ENCODE results near the gene PUSL1.

The PUSL1 gene

GRCh38 chr1:1342061-1342562 is 33.7 kb downstream of the PUSL1 start:
- Histone ChIP-seq H3K9ac (ENCODE audit: low read length) (no peak overlapping the region), H3K14ac (ENCODE audit: low read length in 2 of 2) (no peak overlapping the region), H2BK5ac (ENCODE audit: low read depth, low read length, poor library complexity, severe bottlenecking) (no peak overlapping the region), H3K27me3 (ENCODE audit: control insufficient read depth in 1 of 2, insufficient read depth in 1 of 2, low read length in 2 of 2) (no peaks in the 10 kb centered on the region), H3K36me3 (ENCODE audit: control insufficient read depth in 1 of 2, insufficient read depth in 2 of 2, low read depth in 1 of 2, low read length in 2 of 2) (peaks cover 31 to 82% of the 10 kb centered on the region in 2 experiments), H3K4ac (ENCODE audit: low read depth in 1 of 2, low read length in 2 of 2) (no peak overlapping the region), H4K8ac (ENCODE audit: low read length) (no peak overlapping the region), H3K27ac (ENCODE audit: low read length, poor library complexity, severe bottlenecking) (no peak overlapping the region), H2AK5ac (ENCODE audit: low read length, severe bottlenecking) (no peak overlapping the region), H3K4me1 (ENCODE audit: control insufficient read depth, insufficient read depth, low read depth, low read length) (peaks cover 54% of the 10 kb centered on the region), H4K91ac (ENCODE audit: low read length) (no peak overlapping the region), H3K23ac (ENCODE audit: low read length in 2 of 2) (no peak overlapping the region), H3K4me2 (ENCODE audit: low read length, poor library complexity, severe bottlenecking) (no peak overlapping the region), H3K79me1 (replicated peaks; ENCODE audit: low read length, poor library complexity, severe bottlenecking) (peaks cover 35% of the 10 kb centered on the region), H3K18ac (ENCODE audit: low read depth in 1 of 2, low read length in 2 of 2) (no peak overlapping the region), H2BK120ac (ENCODE audit: low read depth, low read length) (no peak overlapping the region), H2AFZ (ENCODE audit: low read depth, low read length) (no peak overlapping the region), H2BK12ac (ENCODE audit: low read length in 2 of 2) (no peak overlapping the region), H3K4me3 (ENCODE audit: insufficient read depth in 1 of 2, low read depth in 1 of 2, low read length in 2 of 2) (no peak overlapping the region), H3K9me3 (ENCODE audit: control insufficient read depth, low read length) (no peaks in the 10 kb centered on the region), H2BK15ac (ENCODE audit: low read depth, poor library complexity, severe bottlenecking) (no peak overlapping the region)
- DNase-seq = no peak
- whole genome bisulfite sequencing = 98% methylated on average over 24 of the region's 28 CpGs

DNA sequence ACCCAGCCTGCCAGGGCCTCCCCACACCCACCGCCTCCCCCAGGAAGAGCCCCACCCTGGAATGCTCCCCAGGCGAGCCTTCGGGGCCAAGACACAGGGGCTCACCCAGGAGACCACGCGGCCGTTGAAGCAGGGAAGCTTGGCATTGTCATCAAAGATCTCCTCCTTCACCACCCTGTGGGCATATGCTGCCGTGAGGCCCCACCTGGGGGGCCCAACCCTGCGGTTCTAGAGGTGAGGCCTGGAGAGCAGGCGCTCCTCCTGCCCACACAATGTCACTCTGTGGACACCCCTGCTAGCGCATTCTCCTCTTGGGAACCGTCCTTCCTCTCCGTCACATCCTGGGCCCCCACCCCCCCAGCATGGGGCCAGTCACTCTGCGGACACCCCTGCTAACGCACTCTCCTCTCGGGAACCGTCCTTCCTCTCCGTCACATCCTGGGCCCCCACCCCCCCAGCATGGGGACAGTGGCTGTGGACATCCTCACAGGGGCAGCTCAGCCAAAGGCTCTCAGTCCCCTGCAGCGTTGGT is 34.3 kb downstream of the PUSL1 start:
- Histone ChIP-seq H3K79me1 (replicated peaks; ENCODE audit: low read length, poor library complexity, severe bottlenecking) (peaks cover 34% of the 10 kb centered on the region), H3K9me3 (ENCODE audit: control insufficient read depth, low read length) (no peaks in the 10 kb centered on the region), H3K4me1 (ENCODE audit: control insufficient read depth, insufficient read depth, low read depth, low read length) (peaks cover 60% of the 10 kb centered on the region), H4K91ac (ENCODE audit: low read length) (no peak overlapping the region), H3K27ac (ENCODE audit: low read length, poor library complexity, severe bottlenecking) (no peak overlapping the region), H3K4ac (ENCODE audit: low read depth in 1 of 2, low read length in 2 of 2) (no peak overlapping the region), H3K23ac (ENCODE audit: low read length in 2 of 2) (no peak overlapping the region), H2BK12ac (ENCODE audit: low read length in 2 of 2) (no peak overlapping the region), H3K9ac (ENCODE audit: low read length) (no peak overlapping the region), H4K8ac (ENCODE audit: low read length) (no peak overlapping the region), H3K4me2 (ENCODE audit: low read length, poor library complexity, severe bottlenecking) (no peak overlapping the region), H2BK5ac (ENCODE audit: low read depth, low read length, poor library complexity, severe bottlenecking) (no peak overlapping the region), H2AK5ac (ENCODE audit: low read length, severe bottlenecking) (no peak overlapping the region), H3K4me3 (ENCODE audit: insufficient read depth in 1 of 2, low read depth in 1 of 2, low read length in 2 of 2) (no peak overlapping the region), H3K36me3 (ENCODE audit: control insufficient read depth in 1 of 2, insufficient read depth in 2 of 2, low read depth in 1 of 2, low read length in 2 of 2) (peaks cover 31 to 77% of the 10 kb centered on the region in 2 experiments), H3K14ac (ENCODE audit: low read length in 2 of 2) (no peak overlapping the region), H2BK120ac (ENCODE audit: low read depth, low read length) (no peak overlapping the region), H3K18ac (ENCODE audit: low read depth in 1 of 2, low read length in 2 of 2) (no peak overlapping the region), H3K27me3 (ENCODE audit: control insufficient read depth in 1 of 2, insufficient read depth in 1 of 2, low read length in 2 of 2) (no peaks in the 10 kb centered on the region), H2AFZ (ENCODE audit: low read depth, low read length) (no peak overlapping the region), H2BK15ac (ENCODE audit: low read depth, poor library complexity, severe bottlenecking) (no peak overlapping the region)
- no peak for DNase-seq
- 95% methylated on average over 18 of the region's 18 CpGs for WGBS

GRCh38 chr1:1343811-1344421 is 35.5 kb downstream of the PUSL1 start:
- Histone ChIP-seq H2BK15ac (ENCODE audit: low read depth, poor library complexity, severe bottlenecking) (no peak overlapping the region), H3K4me3 (ENCODE audit: insufficient read depth in 1 of 2, low read depth in 1 of 2, low read length in 2 of 2) (peak overlapping the region in 1 of 2 experiments; percentile 16), H3K18ac (ENCODE audit: low read depth in 1 of 2, low read length in 2 of 2) (no peak overlapping the region), H3K9me3 (ENCODE audit: control insufficient read depth, low read length) (no peaks in the 10 kb centered on the region), H3K4me2 (ENCODE audit: low read length, poor library complexity, severe bottlenecking) (no peak overlapping the region), H3K14ac (ENCODE audit: low read length in 2 of 2) (no peak overlapping the region), H4K91ac (ENCODE audit: low read length) (no peak overlapping the region), H4K8ac (ENCODE audit: low read length) (no peak overlapping the region), H2AFZ (ENCODE audit: low read depth, low read length) (no peak overlapping the region), H3K27me3 (ENCODE audit: control insufficient read depth in 1 of 2, insufficient read depth in 1 of 2, low read length in 2 of 2) (no peaks in the 10 kb centered on the region), H2AK5ac (ENCODE audit: low read length, severe bottlenecking) (no peak overlapping the region), H3K23ac (ENCODE audit: low read length in 2 of 2) (no peak overlapping the region), H3K4ac (ENCODE audit: low read depth in 1 of 2, low read length in 2 of 2) (no peak overlapping the region), H3K36me3 (ENCODE audit: control insufficient read depth in 1 of 2, insufficient read depth in 2 of 2, low read depth in 1 of 2, low read length in 2 of 2) (peaks cover 22 to 64% of the 10 kb centered on the region in 2 experiments), H3K27ac (ENCODE audit: low read length, poor library complexity, severe bottlenecking) (no peak overlapping the region), H2BK5ac (ENCODE audit: low read depth, low read length, poor library complexity, severe bottlenecking) (no peak overlapping the region), H3K79me1 (replicated peaks; ENCODE audit: low read length, poor library complexity, severe bottlenecking) (peaks cover 32% of the 10 kb centered on the region), H3K9ac (ENCODE audit: low read length) (peak overlapping the region; percentile 89), H3K4me1 (ENCODE audit: control insufficient read depth, insufficient read depth, low read depth, low read length) (peaks cover 71% of the 10 kb centered on the region), H2BK120ac (ENCODE audit: low read depth, low read length) (no peak overlapping the region), H2BK12ac (ENCODE audit: low read length in 2 of 2) (no peak overlapping the region)
- 94% methylated on average over 24 of the region's 24 CpGs for WGBS
- no peak for DNase-seq

- peak overlapping the region; percentile 90 for H4K91ac ChIP-seq (ENCODE audit: low read length)
- H3K27ac ChIP-seq (ENCODE audit: low read length, poor library complexity, severe bottlenecking) = no peak overlapping the region
- H2BK12ac ChIP-seq (ENCODE audit: low read length in 2 of 2) = peak overlapping the region in 1 of 2 experiments; percentile 14
- H2BK5ac ChIP-seq (ENCODE audit: low read depth, low read length, poor library complexity, severe bottlenecking) = peak overlapping the region; percentile 35
- H3K9me3 ChIP-seq (ENCODE audit: control insufficient read depth, low read length) = no peaks in the 10 kb centered on the region
- H3K9ac ChIP-seq (ENCODE audit: low read length) = peak overlapping the region; percentile 89
- H3K18ac ChIP-seq (ENCODE audit: low read depth in 1 of 2, low read length in 2 of 2) = peak overlapping the region; percentile 18 to 23
- 56% methylated on average over 15 of the region's 15 CpGs for WGBS
- H3K23ac ChIP-seq (ENCODE audit: low read length in 2 of 2) = peak overlapping the region in 1 of 2 experiments; percentile 43
- H3K79me1 ChIP-seq (replicated peaks; ENCODE audit: low read length, poor library complexity, severe bottlenecking) = peaks cover 32% of the 10 kb centered on the region
- peaks cover 71% of the 10 kb centered on the region for H3K4me1 ChIP-seq (ENCODE audit: control insufficient read depth, insufficient read depth, low read depth, low read length)
- H4K8ac ChIP-seq (ENCODE audit: low read length) = peak overlapping the region; percentile 80
- peak overlapping the region; percentile 85 for H2AK5ac ChIP-seq (ENCODE audit: low read length, severe bottlenecking)
- H2BK15ac ChIP-seq (ENCODE audit: low read depth, poor library complexity, severe bottlenecking) = peak overlapping the region; percentile 75
- no peak overlapping the region for H2AFZ ChIP-seq (ENCODE audit: low read depth, low read length)
- no peaks in the 10 kb centered on the region for H3K27me3 ChIP-seq (ENCODE audit: control insufficient read depth in 1 of 2, insufficient read depth in 1 of 2, low read length in 2 of 2)
- peaks cover 19 to 55% of the 10 kb centered on the region in 2 experiments for H3K36me3 ChIP-seq (ENCODE audit: control insufficient read depth in 1 of 2, insufficient read depth in 2 of 2, low read depth in 1 of 2, low read length in 2 of 2)
- H3K4me2 ChIP-seq (ENCODE audit: low read length, poor library complexity, severe bottlenecking) = peak overlapping the region; percentile 46
- DNase-seq = peak; percentile 61
- H2BK120ac ChIP-seq (ENCODE audit: low read depth, low read length) = no peak overlapping the region
- H3K4me3 ChIP-seq (ENCODE audit: insufficient read depth in 1 of 2, low read depth in 1 of 2, low read length in 2 of 2) = peak overlapping the region; percentile 14 to 91
- peak overlapping the region in 1 of 2 experiments; percentile 77 for H3K14ac ChIP-seq (ENCODE audit: low read length in 2 of 2)
- H3K4ac ChIP-seq (ENCODE audit: low read depth in 1 of 2, low read length in 2 of 2) = peak overlapping the region in 1 of 2 experiments; percentile 64
Observed at GRCh38 chr1:1344655-1345361, 36.4 kb downstream of the PUSL1 start.

Data from mesenchymal stem cell (in vitro differentiated cells and primary cell).